NCI-H345 treated with DMSO at 0.1 percent for 48 hours (cell line): ENCODE data around the gene RDX.
"Not testable (repeated sequence)": the region's sequence is repeated elsewhere in the genome, so short reads cannot be mapped to it uniquely, and the experiment has no call there.

Experiments used
- DNase-seq: peaks from one replicate; lab custom pipeline; 2025; ENCODE audit not compliant: unreplicated experiment; lab: John Stamatoyannopoulos, UW

Gene RDX

DNA sequence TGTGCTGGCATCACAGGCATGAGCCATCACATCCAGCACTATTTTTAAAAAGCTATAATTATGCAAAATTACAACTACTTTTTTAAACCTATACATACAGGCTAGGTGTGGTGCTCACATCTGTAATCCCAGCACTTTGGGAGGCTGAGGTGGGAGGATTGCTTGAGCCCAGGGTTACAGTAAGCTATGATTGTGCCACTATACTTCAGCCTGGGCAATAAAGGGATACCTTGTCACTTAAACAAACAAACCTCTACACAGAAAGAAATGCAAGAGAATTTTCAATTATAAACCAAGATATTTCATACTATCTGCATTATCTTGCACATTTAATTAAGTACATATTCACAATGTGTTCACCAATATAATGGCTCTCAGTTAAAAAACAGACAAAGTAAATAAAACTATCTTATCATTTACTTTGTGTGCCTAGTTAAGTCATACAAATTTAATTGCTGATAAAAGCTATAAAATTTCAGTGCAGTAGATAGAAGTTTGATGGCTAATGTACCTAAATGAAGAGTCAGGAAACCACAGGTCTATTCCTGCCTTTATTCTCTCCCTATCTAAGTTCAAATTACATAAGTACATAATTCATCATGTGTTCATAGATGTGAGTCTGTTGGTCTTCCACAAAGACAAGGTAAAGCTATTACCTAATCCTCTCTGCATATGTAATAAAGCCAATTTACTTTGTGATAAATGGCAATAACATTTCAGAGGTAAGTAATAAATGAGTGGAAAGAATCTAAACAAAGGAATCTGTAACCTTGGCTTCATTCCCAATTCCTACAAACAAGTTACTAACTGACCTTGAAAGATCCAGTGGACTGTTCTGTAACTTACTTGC lies 9.0 kb upstream of the RDX start:
- DNase-seq = peak; percentile 55

DNA sequence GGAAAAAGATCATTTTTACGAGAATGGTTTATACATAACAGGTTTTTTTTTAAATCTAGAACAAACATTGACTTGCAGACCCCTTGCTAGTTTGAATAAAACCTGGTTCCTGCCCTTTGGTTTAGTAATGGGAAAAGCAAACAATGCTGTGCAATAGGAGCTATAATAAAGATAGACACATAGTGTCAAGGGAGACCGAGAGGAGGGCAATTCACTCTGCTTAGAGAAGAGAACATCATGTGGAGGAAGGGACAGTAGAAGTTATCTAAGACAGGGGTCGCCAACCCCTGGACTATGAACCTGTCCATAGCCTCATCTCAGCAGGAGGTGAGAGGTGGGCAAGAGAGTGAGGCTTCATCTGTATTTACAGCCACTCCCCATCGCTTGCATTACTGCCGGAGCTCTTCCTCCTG lies 7.0 kb upstream of the RDX start:
- no peak for DNase-seq

DNA sequence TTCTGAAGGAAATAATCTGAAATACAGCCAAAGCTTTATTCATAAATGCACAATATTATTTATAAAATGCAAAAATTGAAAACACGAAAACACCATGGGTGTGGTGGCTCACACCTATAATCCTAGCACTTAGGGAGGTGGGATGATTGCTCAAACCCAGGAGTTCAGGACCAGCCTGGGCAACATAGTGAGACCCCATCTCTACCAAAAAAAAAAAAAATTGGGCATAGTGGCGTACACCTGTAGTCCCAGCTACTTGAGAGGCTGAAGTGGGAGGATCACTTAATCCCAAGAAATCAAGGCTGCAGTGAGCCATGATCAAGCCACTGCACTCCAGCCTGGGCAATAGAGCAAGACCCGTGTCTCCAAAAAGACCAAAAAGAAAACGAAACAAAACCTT lies 5.2 kb upstream of the RDX start:
- DNase-seq = no peak

DNA sequence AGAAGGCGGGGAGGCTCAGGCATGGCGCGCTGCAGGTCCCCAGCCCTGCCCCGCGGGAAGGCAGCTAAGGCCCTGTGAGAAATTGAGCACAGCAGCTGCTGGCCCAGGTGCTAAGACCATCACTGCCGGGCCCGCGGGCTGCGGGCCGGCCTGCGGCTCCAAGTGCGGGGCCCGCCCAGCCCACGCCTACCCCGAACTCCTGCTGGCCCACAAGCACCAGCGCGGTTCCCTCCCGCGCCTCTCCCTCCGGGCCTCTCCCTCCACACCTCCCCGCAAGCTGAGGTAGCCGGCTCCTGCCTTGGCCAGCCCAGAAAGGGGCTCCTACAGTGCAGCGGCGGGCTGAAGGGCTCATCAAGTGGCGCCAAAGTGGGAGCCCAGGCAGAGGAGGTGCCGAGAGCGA lies 4.6 kb upstream of the RDX start:
- DNase-seq = no peak

DNA sequence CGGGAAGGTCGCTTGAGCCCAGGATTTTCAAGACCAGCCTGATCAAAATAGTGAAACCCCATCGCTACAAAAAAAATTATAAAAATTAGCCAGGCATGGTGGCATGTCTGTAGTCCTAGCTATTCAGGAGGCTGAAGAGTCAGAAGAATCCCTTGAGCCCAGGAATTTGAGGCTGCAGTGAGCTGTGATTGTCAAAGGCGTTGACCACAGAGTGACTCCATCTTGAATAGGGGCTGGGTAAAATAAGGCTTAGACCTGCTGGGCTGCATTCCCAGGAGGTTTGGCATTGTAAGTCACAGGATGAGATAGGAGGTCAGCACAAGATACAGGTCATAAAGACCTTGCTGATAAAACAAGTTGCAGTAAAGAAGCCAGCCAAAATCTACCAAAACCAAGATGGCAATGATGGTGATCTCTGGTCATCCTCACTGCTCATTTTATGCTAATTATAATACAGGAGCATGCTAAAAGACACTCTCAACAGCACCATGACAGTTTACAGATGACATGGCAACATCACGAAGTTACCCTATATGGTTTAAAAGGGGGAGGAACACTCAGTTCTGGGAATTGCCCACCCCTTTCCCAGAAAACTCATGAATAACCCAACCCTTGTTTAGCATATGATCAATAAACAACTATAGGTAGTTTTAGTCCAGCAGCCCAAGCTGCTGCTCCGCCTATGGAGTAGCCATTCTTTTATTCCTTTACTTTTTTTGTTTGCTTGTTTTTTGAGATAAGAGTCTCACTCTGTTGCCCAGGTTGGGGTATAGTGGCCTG lies 2.8 kb upstream of the RDX start:
- DNase-seq = no peak

DNA sequence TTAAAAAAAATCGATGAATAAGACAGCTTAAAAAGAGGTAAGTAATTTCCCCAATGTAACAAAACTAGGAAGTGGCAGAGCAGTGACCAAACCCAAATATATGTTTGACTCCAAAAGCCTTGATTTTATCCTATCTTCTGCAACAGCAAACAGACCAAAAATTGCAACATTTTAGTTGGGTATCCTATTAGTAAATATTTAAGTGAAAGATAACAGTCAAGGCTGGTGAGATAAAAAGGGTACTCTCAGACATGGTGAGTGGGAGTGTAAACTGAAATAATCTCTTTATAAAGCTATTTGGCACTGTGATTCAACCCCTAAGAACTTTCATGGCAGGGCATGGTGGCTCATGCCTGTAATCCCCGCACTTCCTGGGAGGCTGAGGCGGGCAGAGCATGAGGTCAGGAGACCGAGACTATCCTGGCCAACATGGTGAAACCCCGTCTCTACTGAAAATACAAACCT lies 1.9 kb upstream of the RDX start:
- no peak for DNase-seq

DNA sequence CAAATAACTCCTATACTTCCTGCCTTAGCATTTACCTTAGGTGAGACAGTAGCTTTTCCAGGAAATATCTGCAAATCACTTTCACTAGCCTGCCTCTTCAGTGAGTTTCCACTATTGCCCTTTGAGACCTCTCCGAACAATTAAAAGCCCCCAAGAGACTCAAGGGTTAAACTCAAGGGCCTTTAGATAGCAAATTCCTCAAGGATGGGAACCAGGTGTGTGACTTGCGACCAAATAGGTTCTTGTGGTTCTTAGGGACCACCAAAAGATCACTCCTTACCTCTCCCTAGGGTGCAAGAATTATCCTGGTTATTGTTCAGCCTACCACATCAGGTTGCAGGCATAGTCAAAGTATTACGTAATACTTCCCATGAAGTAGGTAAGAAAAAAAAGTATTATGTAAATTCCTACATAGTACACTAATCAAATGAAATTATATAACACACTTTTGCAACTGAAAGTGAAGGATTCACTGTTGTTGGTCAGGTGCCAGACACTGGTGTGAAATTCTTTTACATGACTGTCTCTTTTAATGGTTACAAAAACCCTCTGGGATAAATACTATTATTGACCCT lies 1.4 kb upstream of the RDX start:
- no peak for DNase-seq

DNA sequence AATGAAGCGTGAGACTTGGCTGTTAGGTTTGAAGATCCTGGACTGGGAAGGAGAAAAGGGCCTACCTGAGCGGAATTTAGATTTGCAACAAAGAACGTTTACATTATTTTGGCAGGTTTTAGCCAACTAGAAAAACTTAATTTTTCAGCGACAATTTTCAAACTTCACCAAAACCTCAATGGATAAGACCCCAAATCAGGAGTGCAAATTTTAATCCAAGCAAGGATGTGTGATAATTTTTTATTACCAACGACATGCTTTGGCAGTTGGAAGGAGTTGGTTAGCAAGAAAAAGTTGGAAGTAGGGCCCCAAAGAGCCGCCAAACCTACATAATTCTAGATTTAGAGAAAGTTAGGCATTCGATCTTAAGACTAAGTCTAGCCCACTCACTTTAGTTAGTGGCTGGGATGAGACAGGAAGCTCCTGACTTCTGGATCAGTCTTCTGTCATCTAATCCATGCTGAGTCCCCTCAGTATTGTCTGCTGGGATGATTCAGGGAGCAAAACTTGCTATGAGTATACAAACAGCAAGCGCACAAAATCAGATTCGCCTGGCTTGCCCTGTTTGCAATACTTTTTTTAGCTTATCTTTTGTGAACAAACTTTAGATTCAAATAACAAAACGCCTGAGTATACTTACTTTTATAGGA lies 787 bp upstream of the RDX start:
- no peak for DNase-seq

DNA sequence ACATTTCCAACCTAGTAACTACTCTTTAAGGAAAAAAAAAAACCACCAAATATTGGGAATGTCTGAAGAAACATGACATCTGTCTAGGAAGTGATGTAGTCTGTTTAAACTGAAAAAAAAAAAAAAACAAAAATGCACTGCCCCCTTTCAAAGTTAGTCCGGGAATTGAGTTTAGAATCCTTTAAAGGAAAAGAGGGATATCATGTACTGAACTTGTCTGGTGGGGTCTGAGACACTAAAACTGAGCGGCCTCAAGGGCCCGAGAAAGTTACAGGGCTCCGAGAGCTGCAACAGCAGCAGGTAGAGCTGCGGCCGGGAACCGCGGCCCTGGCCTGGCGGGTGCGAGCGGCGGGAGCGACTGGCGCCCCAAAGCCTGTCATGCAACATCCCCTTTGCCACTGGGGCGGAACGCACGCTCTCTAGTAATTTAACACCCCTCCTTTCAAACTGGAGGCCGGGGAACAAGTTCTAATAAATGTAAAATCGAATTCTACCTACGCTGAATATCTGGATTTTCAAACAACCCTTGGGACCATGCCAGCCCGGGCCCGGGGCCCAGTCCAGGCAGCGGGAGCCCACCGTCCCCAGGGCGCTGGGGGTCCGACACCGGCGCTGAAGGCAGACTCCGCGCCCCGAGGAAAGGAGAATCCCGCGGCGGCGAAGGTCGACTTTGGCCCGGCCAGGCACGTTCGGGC lies 736 bp downstream of the RDX start:
- peak; percentile 12 for DNase-seq

DNA sequence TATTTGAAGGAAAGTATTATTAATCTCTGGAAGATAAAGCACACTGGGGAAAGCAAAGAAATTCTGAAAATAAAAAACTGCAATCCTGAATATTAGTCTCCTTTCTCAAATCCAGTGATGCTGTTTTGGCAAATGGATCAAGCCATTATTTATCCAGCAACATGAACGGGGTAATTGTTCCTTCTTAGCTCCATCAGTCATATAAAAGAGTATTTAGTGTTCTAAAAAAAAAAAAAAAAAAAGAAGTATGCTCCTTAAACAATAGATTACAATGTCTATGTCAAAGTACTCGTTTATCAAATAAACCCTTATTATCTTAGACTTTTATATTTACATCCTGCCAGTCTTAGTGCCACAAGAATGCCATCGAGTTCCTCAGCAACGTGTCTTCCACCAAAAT lies 1.3 kb downstream of the RDX start:
- DNase-seq = no peak

DNA sequence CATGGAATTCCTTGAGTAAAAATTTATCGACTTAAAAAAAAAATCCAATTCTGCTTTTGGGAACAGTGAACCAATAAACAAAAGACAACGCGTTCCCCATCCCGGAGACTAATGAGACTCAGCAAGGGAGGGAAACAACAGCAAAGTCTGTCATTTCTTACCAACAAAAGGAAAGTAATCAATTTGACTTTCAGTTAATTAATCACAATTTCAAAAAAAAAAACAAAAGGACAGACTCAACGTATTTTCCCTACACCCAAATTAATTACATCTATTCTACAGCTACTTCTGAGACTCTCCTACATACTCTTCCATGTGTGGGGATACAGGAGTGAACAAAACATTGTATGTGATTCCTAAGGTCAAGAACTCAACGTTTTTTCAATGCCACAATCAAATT lies 1.9 kb downstream of the RDX start:
- no peak for DNase-seq

DNA sequence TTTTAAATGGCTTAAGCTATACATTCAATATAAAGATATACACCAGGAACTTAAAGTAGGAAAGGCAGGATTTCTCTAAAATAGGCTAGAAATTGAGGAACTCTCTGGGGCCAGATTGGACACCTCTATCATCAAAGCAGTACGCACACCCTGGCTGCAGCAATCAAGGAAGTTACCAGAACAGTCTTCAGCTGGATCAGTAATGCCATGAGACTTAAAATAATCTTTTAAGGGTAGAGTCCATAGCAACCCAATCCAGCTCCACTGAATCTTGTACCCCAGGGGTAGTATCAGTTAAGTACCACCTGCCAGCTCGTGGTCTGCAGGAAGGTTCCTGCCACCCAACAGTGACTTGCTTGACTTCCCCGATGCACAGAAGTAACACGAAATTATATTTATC lies 3.0 kb downstream of the RDX start:
- DNase-seq = no peak

DNA sequence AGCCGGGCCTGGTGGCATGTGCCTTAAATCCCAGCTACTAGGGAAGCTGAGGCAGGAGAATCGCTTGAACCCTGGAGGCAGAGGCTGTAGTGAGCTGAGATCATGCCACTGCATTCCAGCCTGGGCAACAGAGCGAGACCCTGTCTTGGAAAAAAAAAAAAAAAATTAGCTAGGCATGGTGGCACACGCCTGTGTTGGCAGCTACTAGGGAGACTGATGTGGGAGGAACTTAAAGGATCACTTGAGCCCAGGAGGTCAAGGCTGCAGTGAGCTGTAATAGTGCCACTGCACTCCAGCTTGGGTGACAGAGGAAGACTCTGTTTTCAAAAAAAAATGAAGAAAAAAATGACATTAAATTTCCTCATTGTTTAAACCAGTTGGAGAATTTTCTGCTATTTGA lies 4.3 kb downstream of the RDX start:
- not testable (repeated sequence) for DNase-seq

DNA sequence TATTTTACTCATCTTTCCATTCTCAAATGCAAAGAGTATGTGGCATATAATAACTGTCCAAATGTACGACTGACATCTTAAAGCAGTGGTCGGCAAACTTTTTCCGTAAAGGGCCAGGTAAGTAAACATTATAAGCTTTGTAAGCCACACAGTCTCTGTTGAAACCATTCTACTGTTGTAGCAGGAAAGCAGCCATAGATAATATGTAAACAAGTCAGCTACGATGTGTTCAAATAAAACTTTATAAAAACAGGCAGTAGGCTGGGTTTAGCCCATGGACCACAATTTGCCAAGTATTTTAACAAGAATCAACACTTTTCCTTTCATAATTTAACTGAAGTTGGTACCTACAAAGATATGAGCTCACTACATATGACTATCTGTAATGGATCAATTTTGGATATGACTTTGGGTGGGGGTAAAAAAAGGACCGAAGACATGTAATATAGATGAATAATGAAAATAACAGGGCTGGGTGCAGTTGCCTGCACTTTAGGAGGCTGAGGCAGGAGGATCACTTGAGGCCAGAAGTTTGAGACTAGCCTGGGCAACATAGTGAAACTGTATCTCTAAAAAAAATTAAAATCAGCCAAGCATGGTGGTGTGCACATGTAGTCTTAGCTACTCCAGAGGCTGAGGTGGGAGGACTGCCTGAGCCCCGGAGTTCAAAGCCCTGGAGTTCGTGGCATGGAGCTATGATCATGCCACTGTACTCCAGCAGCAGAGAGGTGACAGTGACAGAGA lies 5.7 kb downstream of the RDX start:
- no peak for DNase-seq

DNA sequence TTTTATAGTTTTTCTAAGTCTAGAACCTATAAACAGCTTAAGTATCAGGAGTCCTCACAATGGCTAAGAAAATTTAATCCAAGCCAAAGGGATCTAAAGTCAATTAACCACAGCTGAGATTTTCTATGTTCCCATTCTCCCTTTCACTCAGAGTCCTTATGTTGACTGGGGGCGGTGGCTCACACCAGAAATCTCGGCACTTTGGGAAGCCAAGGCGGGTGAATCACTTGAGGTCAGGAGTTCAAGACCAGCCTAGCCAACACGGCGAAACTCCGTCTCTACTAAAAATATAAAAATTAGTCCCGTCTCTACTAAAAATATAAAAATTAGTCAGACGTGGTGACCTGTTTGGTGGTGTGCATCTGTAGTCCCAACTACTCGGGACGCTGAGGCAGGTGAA lies 6.9 kb downstream of the RDX start:
- no peak for DNase-seq

DNA sequence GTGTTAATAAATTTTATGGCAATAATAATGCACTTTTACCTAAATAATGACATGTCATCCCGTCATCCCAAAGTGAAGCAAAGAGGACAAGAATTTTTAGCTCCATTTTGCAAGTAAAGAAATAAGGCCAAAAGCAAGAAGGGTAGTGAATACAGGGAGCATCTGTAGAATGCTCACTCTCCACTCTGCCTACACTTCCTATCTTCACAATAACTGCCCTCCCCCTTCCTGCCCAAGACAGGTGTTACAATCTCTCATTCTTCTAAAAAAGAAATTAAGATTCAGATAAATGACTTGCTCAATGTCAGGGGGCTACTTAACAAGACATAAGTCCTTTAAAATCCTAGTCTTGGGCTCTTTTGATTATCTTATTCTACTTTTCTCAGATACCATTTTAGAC lies 8.9 kb downstream of the RDX start:
- no peak for DNase-seq

DNA sequence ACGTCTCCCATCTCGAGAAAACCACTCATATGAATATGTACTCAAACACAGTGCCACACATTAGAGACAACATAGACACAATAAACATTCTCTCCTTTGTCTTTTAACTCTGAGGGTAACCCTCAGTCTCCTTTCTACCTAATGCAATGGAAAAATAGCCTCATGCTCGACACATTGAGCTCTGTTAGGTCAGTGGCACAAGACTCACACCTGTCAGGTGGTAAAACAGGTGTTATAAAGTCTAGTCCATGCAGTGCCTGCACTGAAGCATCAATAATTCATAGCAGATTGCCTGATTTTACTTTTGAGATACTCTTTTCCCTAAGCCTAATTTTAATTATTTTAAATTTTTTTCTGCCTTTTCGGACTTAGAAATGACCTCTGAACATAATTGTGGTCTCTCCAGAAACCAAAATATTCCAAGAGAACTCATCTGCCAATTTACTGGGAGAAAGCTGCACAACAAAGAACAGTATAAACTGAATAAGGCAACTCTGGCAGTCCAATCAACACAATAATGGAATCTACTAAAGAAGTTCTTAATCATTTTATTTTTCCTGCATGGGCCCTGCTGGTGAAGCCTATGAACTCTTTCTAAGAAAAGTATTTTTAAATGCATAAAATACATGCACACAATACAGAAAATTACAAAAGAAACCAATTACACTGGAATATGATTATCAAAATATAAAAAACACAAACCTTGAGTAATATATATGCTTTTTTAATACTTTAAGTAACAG lies 9.9 kb downstream of the RDX start:
- DNase-seq = peak; percentile 62

DNA sequence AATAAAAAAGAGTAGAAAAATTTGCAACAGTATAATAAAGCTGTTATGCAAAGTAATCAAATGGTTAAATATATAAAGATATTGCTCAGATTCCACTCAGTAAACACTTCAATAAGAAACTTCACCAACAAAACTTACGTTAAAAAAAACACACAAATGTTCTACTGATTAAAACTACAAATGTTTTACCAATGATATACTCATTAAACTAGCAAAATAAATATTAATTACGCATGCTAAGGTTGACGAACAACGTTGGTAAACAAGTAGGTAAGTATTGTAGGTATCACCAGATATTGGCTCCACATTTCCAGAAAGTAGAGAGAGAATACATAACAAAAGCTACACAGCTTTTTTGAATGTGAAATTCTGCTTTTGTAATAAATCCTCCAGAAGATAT lies 12.6 kb downstream of the RDX start:
- no peak for DNase-seq

DNA sequence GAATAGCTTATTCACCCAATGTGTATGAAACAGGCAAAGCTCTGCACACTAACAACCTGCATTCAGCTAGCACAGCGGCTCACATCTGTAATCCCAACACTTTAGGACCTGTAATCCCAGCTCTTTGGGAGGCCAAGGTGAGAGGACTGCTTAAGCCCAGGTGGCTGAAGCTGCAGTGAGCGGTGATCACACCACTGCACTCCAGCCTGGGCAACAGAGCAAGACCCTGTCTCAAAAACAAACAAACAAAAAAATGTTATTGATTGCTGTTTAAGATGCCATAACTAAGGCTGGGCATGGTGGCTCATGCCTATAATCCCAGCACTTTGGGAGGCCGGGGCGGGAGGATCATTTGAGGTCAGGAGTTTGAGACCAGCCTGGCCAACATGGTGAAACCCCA lies 15.8 kb downstream of the RDX start:
- not testable (repeated sequence) for DNase-seq

DNA sequence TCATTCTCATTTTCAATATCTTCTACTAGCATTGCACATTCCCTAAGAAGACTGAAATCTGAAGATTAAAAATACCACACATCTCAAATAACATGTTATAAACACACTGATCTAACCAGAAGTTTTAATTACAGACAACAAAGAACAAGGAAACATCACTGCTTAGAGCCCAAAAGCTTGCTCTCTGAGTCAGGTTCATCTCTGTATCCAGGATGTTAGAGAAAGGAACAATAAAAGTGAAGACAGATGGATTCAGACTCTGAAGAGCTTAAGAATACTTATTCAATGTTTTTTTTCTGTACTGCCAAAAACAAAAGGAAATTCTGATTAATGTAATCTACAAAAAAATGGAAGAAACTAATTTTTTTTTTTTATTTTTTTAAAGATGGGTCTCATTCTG lies 16.5 kb downstream of the RDX start:
- DNase-seq = no peak
